Activated naive CD4-positive, alpha-beta T cell treated with anti-CD3 and anti-CD28 coated beads for 36 hours (primary cell): ENCODE data around the gene BRD2. TPM values are rescaled to one million over a fixed set of nuclear protein-coding genes. Genes with fewer than 3 reads are reported as not detected.

Source experiments
- CTCF ChIA-PET: fragments of 350-600 bp; sonication (Branson Sonifier 250); formaldehyde crosslinking; loops from one replicate; lab custom pipeline; 2021; ENCODE audit warnings: antibody characterized with exemption; lab: Charles Lee
- DNase-seq: peaks from one replicate; pipeline ENCODE4 v3.0.0-alpha.2; 2020
- H3K27ac Mint-ChIP-seq: one replicate; pipeline ENCODE4 v1.8.0; 2021; ENCODE audit warnings: mild to moderate bottlenecking, mixed read lengths
- H3K27me3 Mint-ChIP-seq: one replicate; pipeline ENCODE4 v1.8.0; 2021; ENCODE audit warnings: low read depth, mixed read lengths
- H3K36me3 Mint-ChIP-seq: one replicate; pipeline ENCODE4 v1.8.0; 2021; ENCODE audit warnings: low read depth, mixed read lengths
- H3K4me1 Mint-ChIP-seq: one replicate; pipeline ENCODE4 v1.8.0; 2021; ENCODE audit warnings: low read depth, mixed read lengths
- H3K4me3 Mint-ChIP-seq: one replicate; pipeline ENCODE4 v1.8.0; 2021; ENCODE audit warnings: mild to moderate bottlenecking, moderate library complexity, mixed read lengths
- H3K9me3 Mint-ChIP-seq: one replicate; pipeline ENCODE4 v1.8.0; 2021; ENCODE audit warnings: mixed read lengths
- intact Hi-C: fragments of 100-400 bp; cut with micrococcal nuclease; formaldehyde crosslinking; loops from one replicate; pipeline ENCODE4 v1.15.1; 2023
- total RNA-seq, 2 experiments: library from RNA; stranded (reverse); gene quantifications; one replicate each; pipeline ENCODE4 v1.2.3, GENCODE V29; 2021

BRD2 gene
- total RNA-seq, 2 experiments from 2014 or later: 168 to 197 TPM

- H3K36me3 Mint-ChIP-seq: peaks cover 27% of the 10 kb centered on the region
- intact Hi-C loops: no loop called here
- no peak for DNase-seq
- H3K4me1 Mint-ChIP-seq: peaks cover 19% of the 10 kb centered on the region
- peak overlapping the region; percentile 13 for H3K27ac Mint-ChIP-seq
- H3K27me3 Mint-ChIP-seq: no peaks in the 10 kb centered on the region
- H3K9me3 Mint-ChIP-seq: no peaks in the 10 kb centered on the region
- CTCF ChIA-PET: interaction anchor here (1.2 to 8.2 kb wide), 11 partner anchors 14 to 124 kb away, joined by 3 to 145 read pairs (median 23); partner anchors contain the start of genes BRD2, HLA-DMA and HLA-DMB
- no peak overlapping the region for H3K4me3 Mint-ChIP-seq
Observed at GRCh38 chr6:32983493-32983848, 15.1 kb downstream of the BRD2 start.

DNA sequence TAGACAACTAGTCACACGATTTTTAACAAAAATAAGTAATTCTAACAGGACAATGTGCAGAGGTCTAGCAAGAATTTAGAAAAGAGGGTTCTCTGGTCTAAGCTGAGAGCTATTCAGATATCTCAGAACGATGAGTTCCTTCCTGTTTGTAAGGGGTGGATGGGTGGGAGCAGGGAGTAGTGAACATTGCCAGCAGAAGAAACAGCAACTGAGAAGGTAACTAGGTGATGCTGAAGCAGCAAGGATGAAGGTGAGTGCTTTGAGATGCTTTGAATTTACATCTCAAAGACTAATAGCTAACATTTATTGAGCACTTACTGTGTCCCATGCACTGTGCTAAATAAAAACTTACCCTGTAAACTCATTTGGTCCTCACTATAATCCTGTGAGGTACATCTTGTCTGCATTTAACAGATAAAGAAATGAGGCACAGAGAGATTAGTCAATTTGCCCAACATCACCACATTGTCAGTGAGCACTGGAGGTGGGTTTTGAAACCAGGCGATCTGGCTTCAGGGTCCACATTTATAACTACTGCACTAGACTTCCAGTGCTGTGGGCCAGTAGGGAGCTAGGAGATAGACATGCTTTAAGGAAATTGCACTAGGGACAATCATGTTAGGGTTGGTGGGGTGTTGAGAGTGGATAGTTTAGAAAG is 15.7 kb downstream of the BRD2 start:
- Mint-ChIP-seq H3K27ac (peak overlapping the region; percentile 13), H3K4me3 (no peak overlapping the region), H3K9me3 (no peaks in the 10 kb centered on the region), H3K27me3 (no peaks in the 10 kb centered on the region), H3K36me3 (peaks cover 21% of the 10 kb centered on the region), H3K4me1 (peaks cover 13% of the 10 kb centered on the region)
- intact Hi-C loops: loop anchor here (1.0 to 2.0 kb wide), 7 partner anchors 11 to 146 kb away; partner anchors contain the start of genes BRD2 and TAP2
- CTCF ChIA-PET: interaction anchor here (0.7 to 8.2 kb wide), 44 partner anchors 9 to 225 kb away, joined by 3 to 145 read pairs (median 5); partner anchors contain the start of genes BRD2, HLA-DMA, HLA-DMB and PSMB8
- DNase-seq: no peak

- Mint-ChIP-seq H3K9me3 (no peaks in the 10 kb centered on the region), H3K4me1 (peaks cover 14% of the 10 kb centered on the region), H3K4me3 (no peak overlapping the region), H3K27ac (no peak overlapping the region), H3K36me3 (peaks cover 14% of the 10 kb centered on the region), H3K27me3 (no peaks in the 10 kb centered on the region)
- CTCF ChIA-PET: interaction anchor here (0.7 to 8.2 kb wide), 46 partner anchors 8 to 224 kb away, joined by 3 to 145 read pairs (median 5); partner anchors contain the start of genes BRD2, HLA-DMA, HLA-DMB and PSMB8
- intact Hi-C loops: loop anchor here (1.0 to 2.0 kb wide), 7 partner anchors 12 to 147 kb away; partner anchors contain the start of genes BRD2 and TAP2
- peak; percentile 97 for DNase-seq
Observed at GRCh38 chr6:32984622-32985389, 16.4 kb downstream of the BRD2 start.

DNA sequence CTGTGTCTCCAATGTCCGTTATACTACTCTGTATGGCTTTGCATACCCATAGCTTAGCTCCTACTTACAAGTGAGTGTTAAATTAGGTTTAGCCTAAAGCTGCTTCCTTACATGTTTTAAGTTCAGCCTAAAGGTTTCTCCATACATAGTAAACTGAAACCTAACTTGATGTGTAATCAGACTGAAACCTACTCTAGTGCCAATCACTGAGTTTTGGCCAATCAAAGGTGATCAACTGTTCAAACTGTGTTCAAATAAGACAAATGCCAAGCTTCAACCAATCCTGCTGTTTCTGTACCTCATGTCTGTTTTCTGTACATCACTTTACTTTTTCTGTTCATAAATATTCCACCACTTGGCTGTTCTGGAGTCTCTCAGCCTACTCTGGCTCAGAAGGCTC is 21.0 kb downstream of the BRD2 start:
- Mint-ChIP-seq H3K4me1 (peaks cover 5% of the 10 kb centered on the region), H3K27ac (no peak overlapping the region), H3K27me3 (peaks cover 2% of the 10 kb centered on the region), H3K36me3 (no peaks in the 10 kb centered on the region), H3K9me3 (no peaks in the 10 kb centered on the region), H3K4me3 (no peak overlapping the region)
- no peak for DNase-seq
- CTCF ChIA-PET: interaction anchor here (0.6 to 8.2 kb wide), 4 partner anchors 20 to 118 kb away, joined by 3 to 145 read pairs (median 74); partner anchors contain the start of gene BRD2
- intact Hi-C loops: no loop called here

GRCh38 chr6:32991972-32992371 is 23.6 kb downstream of the BRD2 start:
- Mint-ChIP-seq H3K36me3 (no peaks in the 10 kb centered on the region), H3K27me3 (peaks cover 2% of the 10 kb centered on the region), H3K9me3 (no peaks in the 10 kb centered on the region), H3K4me3 (no peak overlapping the region), H3K4me1 (peaks cover 2% of the 10 kb centered on the region), H3K27ac (no peak overlapping the region)
- CTCF ChIA-PET: interaction anchor here (0.6 kb wide), 2 partner anchors 59 to 165 kb away, joined by 3 read pairs; no protein-coding TSS in a partner anchor
- intact Hi-C loops: no loop called here
- no peak for DNase-seq

GRCh38 chr6:32993363-32993973 is 25.1 kb downstream of the BRD2 start:
- no peak overlapping the region for H3K27ac Mint-ChIP-seq
- no peaks in the 10 kb centered on the region for H3K36me3 Mint-ChIP-seq
- intact Hi-C loops: no loop called here
- H3K4me3 Mint-ChIP-seq: no peak overlapping the region
- peaks cover 4% of the 10 kb centered on the region for H3K27me3 Mint-ChIP-seq
- CTCF ChIA-PET: interaction anchor here (0.5 to 0.9 kb wide), 2 partner anchors 9 to 113 kb away, joined by 3 to 5 read pairs; no protein-coding TSS in a partner anchor
- peaks cover 2% of the 10 kb centered on the region for H3K4me1 Mint-ChIP-seq
- no peak for DNase-seq
- no peaks in the 10 kb centered on the region for H3K9me3 Mint-ChIP-seq

DNA sequence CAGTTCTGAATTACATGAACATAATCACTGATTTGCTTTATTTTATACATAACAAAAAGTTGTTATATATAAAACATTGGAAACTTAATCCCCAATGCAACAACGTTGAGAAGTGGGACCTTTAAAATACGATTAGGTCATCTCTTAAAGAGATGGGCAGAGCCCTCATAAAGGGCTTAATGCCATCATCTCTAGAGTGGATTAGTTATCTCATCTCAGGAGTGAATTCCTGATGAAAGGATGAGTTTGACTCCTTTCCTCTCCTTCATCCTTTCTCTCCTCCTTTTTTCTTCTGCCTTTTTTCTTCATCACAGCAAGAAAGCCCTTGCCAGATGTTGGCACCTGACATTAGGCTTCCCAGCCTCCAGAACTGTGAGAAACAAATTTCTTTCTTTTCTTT is 27.1 kb downstream of the BRD2 start:
- Mint-ChIP-seq H3K4me3 (no peak overlapping the region), H3K27me3 (peaks cover 5% of the 10 kb centered on the region), H3K36me3 (no peaks in the 10 kb centered on the region), H3K4me1 (peaks cover 4% of the 10 kb centered on the region), H3K9me3 (no peaks in the 10 kb centered on the region), H3K27ac (no peak overlapping the region)
- intact Hi-C loops: no loop called here
- DNase-seq: no peak
- CTCF ChIA-PET: interaction anchor here (1.2 kb wide), 1 partner anchor 29 kb away, joined by 4 read pairs; no protein-coding TSS in a partner anchor

DNA sequence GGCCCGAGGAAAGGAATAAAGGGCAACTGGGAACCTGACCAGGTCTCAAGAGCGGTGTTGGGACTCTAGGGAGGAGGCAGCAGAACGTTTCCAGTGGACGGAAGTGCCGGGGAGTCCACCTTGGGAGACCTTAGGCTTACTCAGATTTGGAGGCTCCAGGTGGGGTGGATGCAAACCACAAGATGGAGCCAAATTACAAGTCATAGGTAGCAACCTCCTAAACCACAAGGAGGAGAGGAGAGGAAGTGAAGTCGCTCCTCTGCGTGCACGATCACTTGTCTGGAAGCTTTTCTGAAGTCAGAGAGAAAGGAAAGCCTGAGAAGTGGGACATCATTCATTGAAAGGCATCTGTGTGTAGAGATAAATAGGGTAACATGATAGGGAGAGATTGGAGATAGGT is 31.7 kb downstream of the BRD2 start:
- CTCF ChIA-PET: interaction anchor here (0.6 to 2.7 kb wide), 9 partner anchors 12 to 154 kb away, joined by 3 to 12 read pairs (median 4); no protein-coding TSS in a partner anchor
- DNase-seq: peak; percentile 58
- H3K9me3 Mint-ChIP-seq: no peaks in the 10 kb centered on the region
- no peaks in the 10 kb centered on the region for H3K36me3 Mint-ChIP-seq
- H3K4me1 Mint-ChIP-seq: peaks cover 4% of the 10 kb centered on the region
- peaks cover 5% of the 10 kb centered on the region for H3K27me3 Mint-ChIP-seq
- no peak overlapping the region for H3K27ac Mint-ChIP-seq
- intact Hi-C loops: no loop called here
- no peak overlapping the region for H3K4me3 Mint-ChIP-seq

GRCh38 chr6:33001685-33002084 is 33.3 kb downstream of the BRD2 start:
- Mint-ChIP-seq H3K36me3 (no peaks in the 10 kb centered on the region), H3K27ac (no peak overlapping the region)
- CTCF ChIA-PET: interaction anchor here (1.4 to 2.7 kb wide), 4 partner anchors 13 to 116 kb away, joined by 5 to 12 read pairs (median 8); no protein-coding TSS in a partner anchor

DNA sequence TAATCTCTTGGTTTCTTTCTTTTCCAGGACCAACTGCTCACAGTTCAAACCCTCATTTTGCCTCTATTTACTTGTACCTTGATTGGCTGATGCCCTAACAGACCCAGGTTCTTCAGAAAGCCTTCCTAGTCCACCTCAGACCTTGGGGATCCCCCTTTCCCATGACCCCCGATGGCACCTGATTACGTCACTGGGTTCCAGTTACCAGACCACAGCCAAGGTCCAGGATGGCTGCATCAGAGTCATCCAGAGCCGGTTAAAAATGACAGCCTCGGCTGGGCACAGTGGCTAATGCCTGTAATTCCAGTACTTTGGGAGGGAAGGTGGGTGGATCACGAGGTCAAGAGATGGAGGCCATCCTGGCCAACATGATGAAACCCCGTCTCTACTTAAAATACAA is 36.5 kb downstream of the BRD2 start:
- DNase-seq: no peak
- intact Hi-C loops: no loop called here
- Mint-ChIP-seq H3K4me1 (peaks cover 13% of the 10 kb centered on the region), H3K27me3 (peaks cover 3% of the 10 kb centered on the region), H3K27ac (no peak overlapping the region), H3K4me3 (no peak overlapping the region), H3K36me3 (no peaks in the 10 kb centered on the region), H3K9me3 (no peaks in the 10 kb centered on the region)
- CTCF ChIA-PET: interaction anchor here (1.1 kb wide), 1 partner anchor 20 kb away, joined by 3 read pairs; no protein-coding TSS in a partner anchor

More at GRCh38 chr6:33001685-33002084, 33.3 kb downstream of the BRD2 start:
- Mint-ChIP-seq H3K9me3 (no peaks in the 10 kb centered on the region), H3K4me1 (peaks cover 4% of the 10 kb centered on the region), H3K27me3 (peaks cover 5% of the 10 kb centered on the region), H3K4me3 (no peak overlapping the region)
- intact Hi-C loops: no loop called here
- no peak for DNase-seq

GRCh38 chr6:33007831-33008400 is 39.5 kb downstream of the BRD2 start:
- Mint-ChIP-seq H3K9me3 (no peaks in the 10 kb centered on the region), H3K4me1 (peaks cover 8% of the 10 kb centered on the region), H3K36me3 (no peaks in the 10 kb centered on the region), H3K27ac (no peak overlapping the region), H3K27me3 (peaks cover 2% of the 10 kb centered on the region), H3K4me3 (no peak overlapping the region)
- CTCF ChIA-PET: interaction anchor here (0.6 kb wide), 2 partner anchors 11 to 75 kb away, joined by 3 to 4 read pairs; no protein-coding TSS in a partner anchor
- intact Hi-C loops: no loop called here
- no peak for DNase-seq
